ENCODE data around the gene TMC8. TPM values are rescaled to one million over a fixed set of nuclear protein-coding genes. Genes with fewer than 3 reads are reported as not detected.

TMC8 gene
- polyA plus RNA-seq, 1 donor from 2014 or later: 97.5 TPM

- Mint-ChIP-seq H3K4me1 (peaks cover 26 to 51% (median 49%) of the 10 kb centered on the region in 3 donors), H3K27me3 (no peaks in the 10 kb centered on the region), H3K36me3 (peaks cover 5% of the 10 kb centered on the region), H3K9me3 (no peaks in the 10 kb centered on the region), H3K27ac (peak overlapping the region; percentile 31 to 94 (median 89)), H3K4me3 (peak overlapping the region in 2 of 4 donors; percentile 37 to 58)
Observed at GRCh38 chr17:78143214-78144146, 12.9 kb downstream of the TMC8 start.

- Mint-ChIP-seq H3K27me3 (no peaks in the 10 kb centered on the region), H3K4me3 (peak overlapping the region in 2 of 4 donors; percentile 43 to 73), H3K27ac (peak overlapping the region; percentile 59 to 94 (median 89)), H3K4me1 (peaks cover 30 to 53% (median 49%) of the 10 kb centered on the region in 3 donors), H3K9me3 (no peaks in the 10 kb centered on the region), H3K36me3 (peaks cover 5% of the 10 kb centered on the region)
Observed at GRCh38 chr17:78144147-78144719, 13.7 kb downstream of the TMC8 start.

- H3K4me3 Mint-ChIP-seq: no peak overlapping the region
- peaks cover 30 to 54% (median 47%) of the 10 kb centered on the region in 3 donors for H3K4me1 Mint-ChIP-seq
- peaks cover 4% of the 10 kb centered on the region for H3K36me3 Mint-ChIP-seq
- no peaks in the 10 kb centered on the region for H3K27me3 Mint-ChIP-seq
- no peaks in the 10 kb centered on the region for H3K9me3 Mint-ChIP-seq
- peak overlapping the region; percentile 78 to 94 (median 89) for H3K27ac Mint-ChIP-seq
Observed at GRCh38 chr17:78144736-78145641, 14.4 kb downstream of the TMC8 start.

GRCh38 chr17:78146471-78146869 lies 15.9 kb downstream of the TMC8 start:
- no peaks in the 10 kb centered on the region for H3K36me3 Mint-ChIP-seq
- peak overlapping the region in 3 of 4 donors; percentile 33 to 55 (median 55) for H3K4me3 Mint-ChIP-seq
- no peaks in the 10 kb centered on the region for H3K27me3 Mint-ChIP-seq
- no peaks in the 10 kb centered on the region for H3K9me3 Mint-ChIP-seq
- peaks cover 25 to 52% (median 41%) of the 10 kb centered on the region in 3 donors for H3K4me1 Mint-ChIP-seq
- peak overlapping the region; percentile 89 to 98 (median 98) for H3K27ac Mint-ChIP-seq

GRCh38 chr17:78146881-78147280 lies 16.3 kb downstream of the TMC8 start:
- H3K4me3 Mint-ChIP-seq: peak overlapping the region in 3 of 4 donors; percentile 55 to 60 (median 55)
- H3K4me1 Mint-ChIP-seq: peaks cover 25 to 53% (median 41%) of the 10 kb centered on the region in 3 donors
- H3K27me3 Mint-ChIP-seq: no peaks in the 10 kb centered on the region
- H3K36me3 Mint-ChIP-seq: no peaks in the 10 kb centered on the region
- H3K27ac Mint-ChIP-seq: peak overlapping the region; percentile 89 to 98 (median 98)
- H3K9me3 Mint-ChIP-seq: no peaks in the 10 kb centered on the region

- no peaks in the 10 kb centered on the region for H3K9me3 Mint-ChIP-seq
- peak overlapping the region; percentile 8 to 85 (median 68) for H3K4me3 Mint-ChIP-seq
- no peaks in the 10 kb centered on the region for H3K36me3 Mint-ChIP-seq
- no peaks in the 10 kb centered on the region for H3K27me3 Mint-ChIP-seq
- peak overlapping the region; percentile 89 to 98 (median 98) for H3K27ac Mint-ChIP-seq
- peaks cover 25 to 48% (median 37%) of the 10 kb centered on the region in 3 donors for H3K4me1 Mint-ChIP-seq
Observed at GRCh38 chr17:78147315-78147998, 16.9 kb downstream of the TMC8 start.

- H3K4me1 Mint-ChIP-seq: peaks cover 29 to 43% (median 34%) of the 10 kb centered on the region in 3 donors
- peak overlapping the region; percentile 1 to 85 (median 54) for H3K4me3 Mint-ChIP-seq
- H3K27me3 Mint-ChIP-seq: no peaks in the 10 kb centered on the region
- H3K27ac Mint-ChIP-seq: peak overlapping the region; percentile 88 to 98 (median 89)
- no peaks in the 10 kb centered on the region for H3K36me3 Mint-ChIP-seq
- no peaks in the 10 kb centered on the region for H3K9me3 Mint-ChIP-seq
Observed at GRCh38 chr17:78148286-78149016, 17.9 kb downstream of the TMC8 start.

GRCh38 chr17:78151514-78152008 lies 21.0 kb downstream of the TMC8 start:
- peak overlapping the region in 1 of 3 donors; percentile 67 for H3K27ac Mint-ChIP-seq
- H3K4me1 Mint-ChIP-seq: peaks cover 28 to 43% (median 30%) of the 10 kb centered on the region in 3 donors
- no peaks in the 10 kb centered on the region for H3K36me3 Mint-ChIP-seq
- H3K9me3 Mint-ChIP-seq: no peaks in the 10 kb centered on the region
- H3K27me3 Mint-ChIP-seq: no peaks in the 10 kb centered on the region
- H3K4me3 Mint-ChIP-seq: no peak overlapping the region

- peaks cover 1% of the 10 kb centered on the region for H3K27me3 Mint-ChIP-seq
- H3K4me1 Mint-ChIP-seq: peaks cover 23 to 34% (median 24%) of the 10 kb centered on the region in 3 donors
- H3K9me3 Mint-ChIP-seq: no peaks in the 10 kb centered on the region
- H3K27ac Mint-ChIP-seq: peak overlapping the region; percentile 82 to 94 (median 94)
- H3K4me3 Mint-ChIP-seq: peak overlapping the region; percentile 39 to 77 (median 56)
- H3K36me3 Mint-ChIP-seq: no peaks in the 10 kb centered on the region
Observed at GRCh38 chr17:78154903-78155811, 24.6 kb downstream of the TMC8 start.

GRCh38 chr17:78159575-78160158 lies 29.1 kb downstream of the TMC8 start:
- peaks cover 1% of the 10 kb centered on the region for H3K27me3 Mint-ChIP-seq
- H3K27ac Mint-ChIP-seq: peak overlapping the region; percentile 63 to 82 (median 72)
- peak overlapping the region in 3 of 4 donors; percentile 38 to 82 (median 79) for H3K4me3 Mint-ChIP-seq
- peaks cover 13 to 23% (median 19%) of the 10 kb centered on the region in 3 donors for H3K4me1 Mint-ChIP-seq
- H3K36me3 Mint-ChIP-seq: no peaks in the 10 kb centered on the region
- H3K9me3 Mint-ChIP-seq: no peaks in the 10 kb centered on the region

- H3K4me3 Mint-ChIP-seq: peak overlapping the region in 1 of 4 donors; percentile 38
- H3K9me3 Mint-ChIP-seq: no peaks in the 10 kb centered on the region
- peak overlapping the region in 2 of 3 donors; percentile 63 to 75 for H3K27ac Mint-ChIP-seq
- peaks cover 8 to 14% (median 8%) of the 10 kb centered on the region in 3 donors for H3K4me1 Mint-ChIP-seq
- H3K36me3 Mint-ChIP-seq: no peaks in the 10 kb centered on the region
- H3K27me3 Mint-ChIP-seq: peaks cover 1% of the 10 kb centered on the region
Observed at GRCh38 chr17:78163881-78164747, 33.5 kb downstream of the TMC8 start.

Data from IgD-negative memory B cell (primary cell).